SU-DHL-6 (cell line): ENCODE data around the gene HERC4.
"Not testable (repeated sequence)": the region's sequence is repeated elsewhere in the genome, so short reads cannot be mapped to it uniquely, and the experiment has no call there.

Experiments
- H2AFZ ChIP-seq: fragments of 200-600 bp; sonication (generic); 2 replicates; pipeline ENCODE4 v1.6.1; 2014; ENCODE audit warnings: low read depth, mild to moderate bottlenecking, moderate library complexity, mixed read lengths, antibody characterized with exemption, low read length; ENCODE audit not compliant: severe bottlenecking
- H3F3A ChIP-seq: fragments of 200-600 bp; shearing (Covaris generic); 2 replicates; pipeline ENCODE4 v1.6.0; 2016; ENCODE audit warnings: antibody characterized with exemption, mild to moderate bottlenecking; ENCODE audit not compliant: insufficient read depth
- H3K27ac ChIP-seq: fragments of 200-600 bp; sonication (generic); 2 replicates; pipeline ENCODE4 v1.5.1; 2016; ENCODE audit warnings: low read depth, mild to moderate bottlenecking, low read length, moderate library complexity, mixed read lengths
- H3K27me3 ChIP-seq: fragments of 200-600 bp; sonication (generic), shearing (Covaris generic); 2 replicates; pipeline ENCODE4 v1.6.0; 2014; ENCODE audit warnings: mild to moderate bottlenecking, low read length
- H3K36me3 ChIP-seq: fragments of 200-600 bp; sonication (generic); 2 replicates; pipeline ENCODE4 v1.6.1; 2014; ENCODE audit warnings: mild to moderate bottlenecking, low read length, mixed read lengths
- H3K4me2 ChIP-seq: fragments of 300-600, 200-600 bp; shearing (Covaris generic), sonication (generic); 2 replicates; pipeline ENCODE4 v1.6.0; 2014; ENCODE audit warnings: low read length, low read depth, mild to moderate bottlenecking; ENCODE audit not compliant: poor library complexity, severe bottlenecking
- H3K4me3 ChIP-seq: fragments of 200-600 bp; sonication (generic); 2 replicates; pipeline ENCODE4 v1.5.1; 2014; ENCODE audit warnings: antibody characterized with exemption, low read length, mild to moderate bottlenecking, mixed read lengths; ENCODE audit not compliant: insufficient read depth, poor library complexity, severe bottlenecking
- H3K79me2 ChIP-seq: fragments of 200-600 bp; sonication (generic); 2 replicates; pipeline ENCODE4 v1.6.1; 2014; ENCODE audit warnings: mild to moderate bottlenecking, low read length, moderate library complexity; ENCODE audit not compliant: insufficient read depth
- H3K9ac ChIP-seq: fragments of 200-600 bp; sonication (generic); 2 replicates; pipeline ENCODE4 v1.7.0; 2014; ENCODE audit warnings: mild to moderate bottlenecking, low read length
- H3K9me2 ChIP-seq: fragments of 200-600 bp; sonication (generic); replicated peaks from 2 replicates; pipeline ENCODE4 v1.6.1; 2014; ENCODE audit warnings: low read length; ENCODE audit not compliant: insufficient read depth
- H3K9me3 ChIP-seq: fragments of 200-600 bp; sonication (generic); 2 replicates; pipeline ENCODE4 v1.6.1; 2014; ENCODE audit warnings: low read length, mixed read lengths; ENCODE audit not compliant: insufficient read depth
- H4K20me1 ChIP-seq: fragments of 200-600 bp; sonication (generic); 2 replicates; pipeline ENCODE4 v1.6.1; 2014; ENCODE audit warnings: low read depth, mild to moderate bottlenecking, antibody characterized with exemption, low read length, moderate library complexity, mixed read lengths
- CTCF ChIP-seq: fragments of 200-600 bp; sonication (generic); IDR thresholded peaks from one replicate; pipeline ENCODE4 v1.5.1; 2017; ENCODE audit warnings: antibody characterized with exemption, mild to moderate bottlenecking, low read length, moderate library complexity; ENCODE audit not compliant: insufficient read depth, poor library complexity, severe bottlenecking
- EZH2phosphoT487 ChIP-seq: fragments of 200-600 bp; sonication (generic), shearing (Covaris generic); conservative IDR thresholded peaks from 2 replicates; pipeline ENCODE4 v1.6.1; 2018; ENCODE audit warnings: mild to moderate bottlenecking, antibody characterized with exemption, low read length, moderate library complexity, mixed read lengths

HERC4 gene

GRCh38 chr10:68032113-68032512 lies 43.0 kb downstream of the HERC4 start:
- H3K27ac ChIP-seq = no peak overlapping the region
- H2AFZ ChIP-seq = no peak overlapping the region
- no peak overlapping the region for H3K4me3 ChIP-seq
- no peak overlapping the region for H3K4me2 ChIP-seq
- H4K20me1 ChIP-seq = no peaks in the 10 kb centered on the region
- no peak overlapping the region for H3K9ac ChIP-seq
- TF ChIP-seq CTCF = no peak
- TF ChIP-seq EZH2phosphoT487 = no peak
- H3K27me3 ChIP-seq = no peaks in the 10 kb centered on the region
- peaks cover 34% of the 10 kb centered on the region; the same call in 1 of the 2 replicates for H3K36me3 ChIP-seq
- H3K9me2 ChIP-seq = no peaks in the 10 kb centered on the region
- H3F3A ChIP-seq = no peaks in the 10 kb centered on the region
- H3K79me2 ChIP-seq = no peaks in the 10 kb centered on the region
- no peaks in the 10 kb centered on the region for H3K9me3 ChIP-seq

GRCh38 chr10:68027429-68027828 lies 47.7 kb downstream of the HERC4 start:
- Histone ChIP-seq H3K79me2 (no peaks in the 10 kb centered on the region), H3K27me3 (no peaks in the 10 kb centered on the region), H3K36me3 (peaks cover 43% of the 10 kb centered on the region), H3F3A (0 out of 2 replicates have a peak, but pooled peaks cover 3% of the 10 kb centered on the region), H3K9me3 (no peaks in the 10 kb centered on the region), H3K4me2 (no peak overlapping the region), H4K20me1 (no peaks in the 10 kb centered on the region), H3K27ac (no peak overlapping the region), H3K4me3 (no peak overlapping the region), H2AFZ (no peak overlapping the region), H3K9ac (no peak overlapping the region), H3K9me2 (no peaks in the 10 kb centered on the region)
- no peak for TF ChIP-seq EZH2phosphoT487
- no peak for TF ChIP-seq CTCF

GRCh38 chr10:68023292-68023691 lies 51.8 kb downstream of the HERC4 start:
- Histone ChIP-seq H3K9ac (no peak overlapping the region), H3K9me2 (no peaks in the 10 kb centered on the region), H3K27me3 (no peaks in the 10 kb centered on the region), H4K20me1 (no peaks in the 10 kb centered on the region), H3K36me3 (peaks cover 40% of the 10 kb centered on the region), H3K27ac (no peak overlapping the region), H3K79me2 (no peaks in the 10 kb centered on the region), H3K4me2 (no peak overlapping the region), H2AFZ (no peak overlapping the region), H3F3A (0 out of 2 replicates have a peak, but pooled peaks cover 3% of the 10 kb centered on the region), H3K4me3 (no peak overlapping the region), H3K9me3 (no peaks in the 10 kb centered on the region)
- TF ChIP-seq EZH2phosphoT487 = no peak
- TF ChIP-seq CTCF = no peak

GRCh38 chr10:68022324-68022723 lies 52.8 kb downstream of the HERC4 start:
- H3F3A ChIP-seq, H3K27ac ChIP-seq, H3K9me2 ChIP-seq, H3K79me2 ChIP-seq, H3K9ac ChIP-seq, H3K4me3 ChIP-seq, H2AFZ ChIP-seq, H4K20me1 ChIP-seq, H3K4me2 ChIP-seq, H3K9me3 ChIP-seq, H3K27me3 ChIP-seq: not testable (repeated sequence)
- peaks cover 40% of the 10 kb centered on the region for H3K36me3 ChIP-seq

GRCh38 chr10:68016519-68016918 lies 58.6 kb downstream of the HERC4 start:
- H3K36me3 ChIP-seq = peaks cover 16% of the 10 kb centered on the region; the same call in 1 of the 2 replicates
- not testable (repeated sequence) for H3K79me2 ChIP-seq, H3K9ac ChIP-seq, H3F3A ChIP-seq, H3K4me3 ChIP-seq, H3K9me3 ChIP-seq, H4K20me1 ChIP-seq, H3K9me2 ChIP-seq, H2AFZ ChIP-seq, H3K27ac ChIP-seq, H3K4me2 ChIP-seq, H3K27me3 ChIP-seq
